ENCODE results near the gene TGM2. TPM values are rescaled to one million over a fixed set of nuclear protein-coding genes. Genes with fewer than 3 reads are reported as not detected.
A peak's percentile ranks its signal among the peaks of the same experiment; 100 is the strongest.

TGM2 gene
- total and polyA plus RNA-seq, 7 donors = 6.5 to 104 (median 20.7) TPM

DNA sequence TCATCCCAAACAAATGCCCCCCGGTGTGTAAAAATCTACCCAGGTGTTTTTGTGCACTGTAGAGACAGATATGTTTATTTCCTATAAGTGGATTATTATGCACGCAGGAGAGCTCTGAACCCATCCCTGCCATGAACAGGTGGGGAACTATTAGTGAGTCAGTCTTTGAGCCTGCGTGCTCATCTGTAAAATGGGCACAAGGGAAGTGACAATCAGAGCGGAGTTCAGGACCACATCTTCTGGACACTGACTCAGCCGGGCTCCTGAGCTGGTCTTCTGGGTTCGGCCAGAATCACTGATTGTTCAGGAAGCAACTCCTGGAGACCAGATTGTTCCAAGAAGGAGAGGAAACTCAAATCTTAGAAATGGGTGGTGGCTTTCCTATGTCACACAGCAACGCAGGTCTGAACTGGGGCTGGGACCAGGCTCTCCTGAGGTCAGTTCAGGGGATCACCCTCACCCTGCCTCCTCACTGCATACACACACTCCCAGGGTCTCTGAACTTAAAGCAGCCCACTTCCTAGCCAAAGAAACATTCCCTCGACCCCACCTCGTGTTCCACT, 27.3 kb upstream of the TGM2 start:
- Histone ChIP-seq H3K36me3 (no peaks in the 10 kb centered on the region), H3K4me1 (peaks cover 0 to 19% (median 9%) of the 10 kb centered on the region in 4 donors), H3K4me3 (no peak overlapping the region), H3K27ac (no peak overlapping the region), H3K27me3 (no peaks in the 10 kb centered on the region), H3K9me3 (no peaks in the 10 kb centered on the region)
- TF ChIP-seq POLR2AphosphoS5 (IDR thresholded peaks at IDR 0.05) (no peak), CTCF (IDR thresholded peaks at IDR 0.05) (no peak), POLR2A (IDR thresholded peaks at IDR 0.05) (no peak), EP300 (IDR thresholded peaks at IDR 0.05) (no peak)
- DNase-seq = peak; percentile 20
- WGBS, 2 donors = 82 to 86% methylated on average over 9 of the region's 9 CpGs
- intact Hi-C loops (cut with DNase I) = no loop called here

- intact Hi-C loops (cut with DNase I) = no loop called here
- TF ChIP-seq EP300 (IDR thresholded peaks at IDR 0.05) (no peak), CTCF (IDR thresholded peaks at IDR 0.05) (no peak), POLR2A (IDR thresholded peaks at IDR 0.05) (no peak), POLR2AphosphoS5 (IDR thresholded peaks at IDR 0.05) (no peak)
- no peaks in the 10 kb centered on the region for H3K36me3 ChIP-seq
- no peak overlapping the region for H3K4me3 ChIP-seq
- peaks cover 0 to 19% (median 9%) of the 10 kb centered on the region in 4 donors for H3K4me1 ChIP-seq
- no peaks in the 10 kb centered on the region for H3K9me3 ChIP-seq
- 69 to 84% methylated on average over 5 of the region's 5 CpGs for WGBS, 2 donors
- H3K27me3 ChIP-seq = no peaks in the 10 kb centered on the region
- DNase-seq = peak; percentile 21
- peak overlapping the region in 1 of 4 donors; percentile 57 for H3K27ac ChIP-seq
Observed at GRCh38 chr20:38191654-38192053, 26.6 kb upstream of the TGM2 start.

DNA sequence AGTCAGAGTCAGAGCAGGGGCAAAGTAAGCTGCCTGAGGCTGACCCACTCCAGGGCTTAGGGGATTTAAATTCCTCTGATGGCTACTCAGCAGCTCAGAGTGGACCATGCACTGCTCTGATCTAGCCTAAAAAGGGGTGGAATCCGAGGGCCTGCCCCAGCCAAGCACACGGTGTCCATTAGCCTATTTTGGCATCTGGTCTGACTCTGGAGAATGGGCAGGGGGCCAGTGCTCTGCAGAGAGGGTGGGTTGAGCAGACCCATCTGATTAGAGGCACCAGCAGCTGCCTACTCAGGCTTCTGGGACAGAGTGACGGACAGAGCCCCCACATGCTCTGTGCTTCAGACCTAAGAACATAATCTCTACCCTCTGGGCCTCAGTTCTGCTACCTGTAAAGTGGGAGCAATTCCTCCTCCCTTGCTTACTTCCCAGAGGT, 25.9 kb upstream of the TGM2 start:
- peak overlapping the region in 1 of 4 donors; percentile 57 for H3K27ac ChIP-seq
- H3K4me3 ChIP-seq = no peak overlapping the region
- peaks cover 0 to 19% (median 9%) of the 10 kb centered on the region in 4 donors for H3K4me1 ChIP-seq
- TF ChIP-seq CTCF (IDR thresholded peaks at IDR 0.05) (no peak), EP300 (IDR thresholded peaks at IDR 0.05) (no peak), POLR2AphosphoS5 (IDR thresholded peaks at IDR 0.05) (peak in 1 of 4 donors; percentile 8), POLR2A (IDR thresholded peaks at IDR 0.05) (no peak)
- WGBS, 2 donors = 65 to 72% methylated on average over 3 of the region's 3 CpGs
- no peaks in the 10 kb centered on the region for H3K9me3 ChIP-seq
- peak; percentile 57 for DNase-seq
- H3K27me3 ChIP-seq = no peaks in the 10 kb centered on the region
- H3K36me3 ChIP-seq = no peaks in the 10 kb centered on the region
- intact Hi-C loops (cut with DNase I) = no loop called here

- Histone ChIP-seq H3K27ac (peak overlapping the region in 1 of 4 donors; percentile 57), H3K9me3 (no peaks in the 10 kb centered on the region), H3K4me1 (peaks cover 0 to 19% (median 9%) of the 10 kb centered on the region in 4 donors), H3K27me3 (no peaks in the 10 kb centered on the region), H3K4me3 (no peak overlapping the region), H3K36me3 (no peaks in the 10 kb centered on the region)
- 90 to 94% methylated on average over 6 of the region's 6 CpGs for WGBS, 2 donors
- DNase-seq = peak; percentile 25
- intact Hi-C loops (cut with DNase I) = no loop called here
- TF ChIP-seq POLR2AphosphoS5 (IDR thresholded peaks at IDR 0.05) = no peak
- TF ChIP-seq EP300 (IDR thresholded peaks at IDR 0.05) = no peak
Observed at GRCh38 chr20:38190166-38190565, 25.1 kb upstream of the TGM2 start.

- intact Hi-C loops (cut with DNase I) = no loop called here
Observed at GRCh38 chr20:38187517-38187916, 22.4 kb upstream of the TGM2 start.

More at GRCh38 chr20:38187517-38187916, 22.4 kb upstream of the TGM2 start:
- peak; percentile 29 for DNase-seq
- H3K27me3 ChIP-seq = no peaks in the 10 kb centered on the region
- H3K4me1 ChIP-seq = peaks cover 0 to 19% (median 9%) of the 10 kb centered on the region in 4 donors
- WGBS, 2 donors = 79 to 81% methylated on average over 5 of the region's 5 CpGs
- TF ChIP-seq EP300 (IDR thresholded peaks at IDR 0.05) (no peak), CTCF (IDR thresholded peaks at IDR 0.05) (no peak), POLR2AphosphoS5 (IDR thresholded peaks at IDR 0.05) (no peak), POLR2A (IDR thresholded peaks at IDR 0.05) (no peak)
- no peaks in the 10 kb centered on the region for H3K36me3 ChIP-seq
- H3K27ac ChIP-seq = no peak overlapping the region
- no peak overlapping the region for H3K4me3 ChIP-seq
- no peaks in the 10 kb centered on the region for H3K9me3 ChIP-seq
